GM19372 (cell line): ENCODE results near the gene SEMA5A.

Experiments
- ATAC-seq: cut with Tn5 transposase; IDR thresholded peaks from one replicate; pipeline ENCODE4 v1.9.1; 2021; ENCODE audit warnings: mild to moderate bottlenecking, low read depth, moderate library complexity; ENCODE audit not compliant: unreplicated experiment

The SEMA5A gene

GRCh38 chr5:9551567-9552537 is 6.0 kb upstream of the SEMA5A start:
- no peak for ATAC-seq

DNA sequence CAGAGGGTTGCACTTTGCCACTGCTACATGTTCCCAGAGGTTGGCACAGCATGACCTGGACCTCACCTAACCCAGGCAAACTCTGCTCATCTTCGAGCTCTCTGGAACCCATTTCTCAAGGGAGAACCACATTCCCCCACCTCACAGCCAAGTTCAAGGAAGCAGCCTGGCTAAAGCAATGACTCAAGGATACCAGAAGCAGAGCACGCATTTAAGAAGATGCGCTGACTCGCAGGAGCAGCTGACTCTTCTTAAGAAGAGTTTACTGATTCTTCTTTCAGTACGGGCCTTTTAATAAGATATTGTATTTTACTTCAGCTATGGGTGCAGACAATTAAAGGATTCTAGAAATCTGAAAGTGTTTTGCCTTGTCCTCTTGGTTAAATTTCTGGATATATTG is 4.1 kb upstream of the SEMA5A start:
- ATAC-seq, result no peak

GRCh38 chr5:9547122-9547947 is 1.5 kb upstream of the SEMA5A start:
- ATAC-seq, result no peak

GRCh38 chr5:9545136-9545991 is 511 bp downstream of the SEMA5A start:
- peak; percentile 4 for ATAC-seq

DNA sequence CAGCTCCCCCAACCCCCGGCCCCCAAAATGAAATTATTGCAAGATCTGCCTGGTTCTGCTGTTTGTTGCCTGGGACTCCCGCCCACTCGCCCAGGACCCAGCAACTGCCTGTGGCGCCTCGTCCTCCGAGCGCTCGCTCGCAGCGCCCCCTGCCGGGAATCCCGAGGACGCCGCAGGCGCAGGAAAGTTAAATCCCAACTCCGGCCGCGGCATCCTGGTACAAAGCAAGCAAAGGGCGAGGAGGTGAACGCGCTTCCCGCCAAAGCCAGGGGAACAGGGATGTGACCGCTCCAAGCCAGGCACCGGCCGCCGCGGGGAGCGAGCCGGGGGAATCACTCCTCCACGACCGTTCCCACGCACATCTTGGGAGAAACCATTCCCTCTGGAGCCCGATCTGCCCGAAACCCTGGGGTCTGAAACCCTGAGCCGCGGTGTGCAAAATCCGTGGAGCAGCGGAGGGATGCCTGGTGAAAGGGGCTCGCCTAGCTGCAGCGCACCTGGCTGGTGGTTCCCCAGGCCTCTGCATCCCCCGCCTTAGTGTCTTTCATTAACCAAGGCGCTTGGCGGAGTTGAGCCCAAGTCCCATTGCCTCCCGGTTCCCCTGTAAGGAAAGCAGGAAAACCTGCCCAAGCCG is 1.3 kb downstream of the SEMA5A start:
- peak; percentile 64 for ATAC-seq

DNA sequence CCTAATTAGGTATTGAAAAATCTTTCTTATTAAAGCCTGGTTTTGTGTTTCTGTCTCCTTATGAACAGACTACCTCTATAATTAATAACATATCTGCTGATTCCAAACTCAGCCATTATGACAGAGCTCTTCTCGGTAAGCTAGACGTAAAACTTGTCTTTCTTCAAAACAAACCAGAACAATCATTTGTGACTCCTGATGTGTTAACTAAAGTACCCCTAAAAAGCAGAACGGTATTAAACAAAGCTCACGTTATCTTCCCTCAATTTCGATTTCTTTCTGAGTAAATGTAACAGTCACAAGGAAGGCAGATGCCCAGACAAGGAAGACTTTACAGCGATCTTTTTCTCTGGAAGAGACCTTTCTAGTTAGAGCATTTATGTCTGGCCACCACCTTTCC is 1.8 kb downstream of the SEMA5A start:
- ATAC-seq, result peak; percentile 4

DNA sequence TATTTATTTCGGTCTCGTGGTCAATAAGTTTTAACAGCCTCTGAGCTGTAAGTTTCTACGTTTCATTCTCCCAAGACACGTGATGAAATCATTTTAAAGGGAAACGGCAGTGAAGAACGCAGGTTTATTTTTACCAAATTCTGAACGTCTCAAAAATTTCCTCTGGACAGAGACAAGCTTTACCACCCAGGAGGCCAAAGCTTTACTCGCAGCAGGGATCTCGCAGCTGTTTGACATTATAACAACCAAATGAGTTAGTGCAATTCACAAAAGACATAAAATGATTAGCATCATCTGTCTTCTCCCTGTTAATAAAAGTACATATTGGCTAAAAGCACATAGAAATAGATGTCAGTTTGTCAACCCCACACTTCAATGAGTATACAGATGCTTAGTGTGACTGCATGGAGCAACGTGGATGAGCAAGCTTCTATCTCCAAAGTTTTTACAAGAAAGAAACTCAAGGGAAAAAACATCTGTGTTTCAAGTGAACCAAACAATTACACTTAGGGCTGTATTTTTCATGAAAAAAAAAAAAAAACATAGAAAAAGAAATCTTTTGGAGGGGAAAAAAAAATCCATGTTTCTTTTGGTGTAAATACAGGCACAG is 2.5 kb downstream of the SEMA5A start:
- no peak for ATAC-seq

DNA sequence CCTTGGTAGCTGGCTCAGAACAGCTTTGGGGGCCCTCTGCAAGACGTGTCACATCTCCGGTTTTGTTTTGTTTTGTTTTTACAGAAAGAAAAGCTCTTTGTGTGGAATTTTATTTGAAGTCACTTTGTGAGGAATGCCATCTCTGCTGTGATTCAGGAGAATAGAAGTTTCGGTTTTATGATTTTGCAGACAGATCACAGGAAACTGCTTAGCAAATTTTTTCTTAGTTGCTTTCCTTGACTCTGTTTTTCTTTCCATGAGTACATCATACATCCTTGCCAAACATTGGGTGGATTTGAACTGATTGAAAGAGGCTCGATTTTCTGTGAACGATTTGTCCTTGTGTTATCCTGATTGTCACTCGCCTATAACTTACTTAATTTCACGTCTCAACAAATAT is 5.1 kb downstream of the SEMA5A start:
- ATAC-seq, result no peak

GRCh38 chr5:9538504-9538903 is 7.4 kb downstream of the SEMA5A start:
- ATAC-seq, result no peak

DNA sequence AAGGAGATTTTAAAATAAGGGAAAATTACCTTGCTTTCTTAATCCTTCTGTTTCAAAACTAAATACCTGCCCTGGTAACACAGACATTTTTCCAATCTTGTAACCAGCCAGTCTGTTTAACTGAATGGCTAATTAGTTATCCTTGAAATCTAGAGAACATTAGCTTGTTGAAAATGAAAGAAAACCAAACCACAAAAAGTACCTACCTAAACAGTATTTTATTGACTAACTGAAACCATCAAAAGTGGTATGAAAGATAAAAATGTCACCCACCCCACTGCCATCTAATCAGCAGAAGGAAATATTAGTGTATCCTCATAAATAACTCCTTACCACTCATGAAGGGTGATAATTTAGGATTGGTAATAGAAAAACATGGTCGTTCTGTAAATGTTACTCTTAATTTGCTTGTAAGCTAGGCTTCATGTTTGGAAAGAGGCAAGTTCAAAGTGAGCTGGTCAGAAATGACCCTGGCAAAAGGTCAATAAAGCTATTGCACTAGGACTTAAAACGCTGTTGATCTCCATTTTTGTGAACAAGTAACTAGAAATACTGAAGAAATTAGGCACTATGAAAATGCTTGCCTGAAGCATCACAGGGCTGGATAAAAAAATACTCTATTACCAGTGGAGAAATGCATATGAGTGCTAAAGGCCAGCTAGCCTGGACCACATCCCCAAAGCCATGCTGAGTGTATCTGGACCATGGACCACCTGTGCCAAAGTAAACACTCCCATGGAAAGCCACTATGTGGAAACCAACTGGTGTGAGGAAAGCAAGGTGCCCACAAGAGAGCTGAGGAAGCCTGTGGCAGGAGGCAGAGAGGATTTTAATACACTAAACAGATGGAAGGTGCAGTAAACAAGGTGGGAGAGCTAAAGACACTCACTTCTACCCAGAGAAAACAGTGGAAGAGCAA is 8.4 kb downstream of the SEMA5A start:
- ATAC-seq, result no peak

GRCh38 chr5:9536717-9537116 is 9.2 kb downstream of the SEMA5A start:
- ATAC-seq, result no peak

DNA sequence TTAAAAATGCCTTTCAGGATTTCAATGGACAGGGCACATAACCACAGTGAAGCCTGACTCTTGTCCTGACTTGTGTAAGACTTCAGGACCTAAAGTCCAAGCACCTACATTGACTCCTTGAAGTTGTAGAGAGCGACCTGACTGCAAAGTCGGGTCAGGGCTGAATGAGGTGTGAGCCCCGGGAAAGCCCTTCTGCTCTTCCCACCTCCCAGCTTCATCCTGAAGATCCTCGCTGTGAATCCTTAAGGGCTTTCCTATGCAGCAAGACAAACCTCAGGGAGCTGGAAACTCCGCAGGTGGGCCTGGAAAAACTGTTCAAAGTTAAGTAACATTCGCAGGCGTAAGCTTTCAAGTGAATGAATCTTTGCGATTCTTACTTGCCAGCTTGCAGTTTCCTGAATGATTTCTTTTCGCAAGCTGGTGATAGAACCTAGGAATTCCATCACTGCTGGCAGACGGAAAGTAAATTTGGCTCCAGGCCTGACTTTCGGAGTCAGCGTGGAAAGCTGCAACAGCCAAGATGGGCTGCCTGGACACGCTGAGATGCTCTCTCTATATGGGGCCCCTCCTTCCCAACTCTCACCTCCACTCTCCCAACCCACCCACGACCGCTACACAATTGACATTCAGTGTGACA is 10.9 kb downstream of the SEMA5A start:
- no peak for ATAC-seq

DNA sequence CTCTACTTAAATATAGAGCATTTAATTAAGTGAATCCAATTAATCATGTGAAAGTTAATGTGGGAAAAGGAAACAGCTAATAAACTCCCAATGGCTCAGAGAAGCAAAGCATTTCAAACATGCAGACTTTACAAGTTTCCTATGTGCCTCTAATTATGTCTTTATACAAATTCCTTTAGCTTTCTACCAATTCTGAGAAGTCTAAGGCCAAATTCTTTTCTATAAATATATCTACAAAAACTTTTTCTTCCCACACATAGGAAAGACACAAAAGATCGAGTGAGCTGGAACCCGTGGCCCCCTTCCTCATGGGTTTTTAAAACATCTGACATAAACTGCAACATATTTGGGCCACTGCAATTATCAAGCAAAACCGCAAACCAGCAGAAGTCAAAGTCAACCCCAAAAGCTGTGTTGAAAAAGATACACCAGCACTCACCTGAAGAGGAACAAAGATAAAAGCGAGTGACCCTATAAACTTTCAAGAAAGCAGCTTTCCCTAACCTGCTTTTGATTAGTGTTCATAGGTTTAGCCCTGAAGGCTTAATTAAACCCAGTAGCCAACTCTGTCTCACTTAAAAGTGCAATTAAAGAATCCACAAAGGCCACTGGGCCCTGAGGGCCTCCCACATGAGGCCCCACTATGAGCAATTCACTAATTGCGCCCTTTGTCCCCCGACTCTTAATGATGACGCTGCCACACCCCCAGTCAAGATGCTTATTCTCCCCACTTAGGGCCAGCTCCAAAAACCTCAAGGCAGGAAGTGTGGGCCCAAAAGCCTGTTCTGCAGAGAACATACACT is 12.1 kb downstream of the SEMA5A start:
- ATAC-seq, result no peak

DNA sequence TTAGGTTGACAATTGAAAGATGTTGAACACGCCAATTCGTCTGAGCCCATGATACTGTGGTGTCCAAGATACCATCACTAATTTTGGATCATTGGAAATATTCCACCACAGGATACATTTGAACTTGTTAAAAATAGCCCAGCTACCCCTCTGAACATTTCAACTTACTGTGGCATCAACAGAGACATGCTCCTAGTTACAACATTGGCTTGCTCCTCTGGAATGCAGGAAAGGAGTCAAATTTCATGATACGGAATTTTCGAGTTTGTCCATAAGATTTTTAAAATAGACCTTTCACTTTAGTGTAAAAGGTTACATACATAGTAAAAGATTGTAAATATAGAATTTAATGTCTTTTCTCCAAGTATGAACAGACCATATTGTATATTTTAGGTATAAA is 12.8 kb downstream of the SEMA5A start:
- no peak for ATAC-seq

GRCh38 chr5:9529513-9529912 is 16.4 kb downstream of the SEMA5A start:
- ATAC-seq, result no peak

- ATAC-seq, result no peak
Measured at GRCh38 chr5:9529041-9529480, 16.8 kb downstream of the SEMA5A start.

GRCh38 chr5:9524941-9525340 is 20.9 kb downstream of the SEMA5A start:
- no peak for ATAC-seq
